Urinary bladder (tissue), 4 donors: Measurements from ENCODE around the gene TMEM120B. TPM values are rescaled to one million over a fixed set of nuclear protein-coding genes. Genes with fewer than 3 reads are reported as not detected.

Source experiments
- DNase-seq: peaks from one replicate; pipeline ENCODE4 v3.0.0-alpha.2; 2015; ENCODE audit errors: extremely low spot score
- H3K27ac ChIP-seq: one replicate; pipeline ENCODE4 v1.5.1; 2013; ENCODE audit warnings: low read depth, mild to moderate bottlenecking, moderate library complexity
- H3K36me3 ChIP-seq: one replicate; pipeline ENCODE4 v1.6.1; 2013; ENCODE audit warnings: mild to moderate bottlenecking, moderate library complexity; ENCODE audit not compliant: insufficient read depth
- H3K4me1 ChIP-seq: one replicate; pipeline ENCODE4 v1.6.1; 2013; ENCODE audit warnings: mild to moderate bottlenecking, moderate library complexity; ENCODE audit not compliant: insufficient read depth
- H3K4me3 ChIP-seq: one replicate; pipeline ENCODE4 v1.5.1; 2013; ENCODE audit warnings: low read depth, low read length
- WGBS: extraction: QIAGEN DNeasy Blood & Tissue Kit; methylation state at CpG from one replicate; pipeline ENCODE4 v1.1.7; 2013; 5-methylcytosine and 5-hydroxymethylcytosine counted together
- polyA plus RNA-seq: library from polyadenylated mRNA; stranded (reverse); fragments of 200-250 nt; gene quantifications from one replicate; pipeline ENCODE4 v1.2.3, GENCODE V29; 2013
- total RNA-seq: library from RNA; depleted of rRNA; stranded (reverse); fragments of >200 nt; gene quantifications from one replicate; pipeline ENCODE4 v1.2.3, GENCODE V29; 2014
- donor health status: healthy with polysubstance abuse.
- donor health status: healthy.

The TMEM120B gene
- total and polyA plus RNA-seq, 2 donors, result 6.1 to 11.5 TPM

DNA sequence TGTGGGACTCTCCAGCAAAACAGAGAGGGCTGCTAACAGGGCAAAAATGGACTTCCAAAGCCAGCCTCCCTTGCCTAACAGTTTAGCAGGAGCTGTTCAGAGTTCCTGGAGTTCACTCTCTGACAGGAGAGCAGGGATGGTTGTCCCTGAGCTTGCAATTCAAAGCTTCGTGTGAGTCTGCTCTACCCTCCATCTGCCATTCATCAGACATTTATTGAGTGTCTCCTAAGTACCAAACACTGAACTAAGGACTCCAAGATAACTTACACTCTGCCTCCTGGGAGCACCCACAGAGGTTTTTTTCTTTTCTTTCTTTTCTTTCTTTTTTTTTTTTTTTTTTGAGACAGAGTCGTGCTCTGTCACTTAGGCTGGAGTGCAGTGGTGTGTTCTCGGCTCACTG, 52.3 kb downstream of the TMEM120B start:
- no peak for DNase-seq
- Histone ChIP-seq H3K4me3 (no peak overlapping the region), H3K4me1 (no peaks in the 10 kb centered on the region), H3K36me3 (no peaks in the 10 kb centered on the region), H3K27ac (no peak overlapping the region)
- 79% methylated on average over 3 of the region's 3 CpGs for WGBS

DNA sequence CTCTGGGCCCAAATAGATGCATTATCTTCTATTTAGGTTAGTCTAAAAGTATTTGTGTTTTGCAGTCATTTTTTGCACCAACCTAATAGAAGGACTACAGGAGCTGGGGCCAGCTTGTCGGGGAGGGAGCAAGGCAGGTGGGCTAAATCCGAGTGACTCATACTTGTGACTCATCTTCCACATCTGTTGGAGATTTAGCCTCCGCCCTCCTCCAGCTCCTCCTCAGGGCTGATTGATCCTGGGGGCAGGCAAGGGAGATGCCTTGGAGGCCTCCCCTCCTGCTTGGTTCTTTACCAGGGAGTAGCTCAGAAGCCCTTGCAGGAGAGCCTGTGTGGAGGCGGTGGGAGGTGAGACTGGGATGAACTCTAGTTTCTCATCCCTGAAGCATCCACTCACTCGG, 53.0 kb downstream of the TMEM120B start:
- no peaks in the 10 kb centered on the region for H3K36me3 ChIP-seq
- H3K27ac ChIP-seq, result no peak overlapping the region
- H3K4me3 ChIP-seq, result no peak overlapping the region
- H3K4me1 ChIP-seq, result no peaks in the 10 kb centered on the region
- 56% methylated on average over 5 of the region's 5 CpGs for WGBS
- no peak for DNase-seq

DNA sequence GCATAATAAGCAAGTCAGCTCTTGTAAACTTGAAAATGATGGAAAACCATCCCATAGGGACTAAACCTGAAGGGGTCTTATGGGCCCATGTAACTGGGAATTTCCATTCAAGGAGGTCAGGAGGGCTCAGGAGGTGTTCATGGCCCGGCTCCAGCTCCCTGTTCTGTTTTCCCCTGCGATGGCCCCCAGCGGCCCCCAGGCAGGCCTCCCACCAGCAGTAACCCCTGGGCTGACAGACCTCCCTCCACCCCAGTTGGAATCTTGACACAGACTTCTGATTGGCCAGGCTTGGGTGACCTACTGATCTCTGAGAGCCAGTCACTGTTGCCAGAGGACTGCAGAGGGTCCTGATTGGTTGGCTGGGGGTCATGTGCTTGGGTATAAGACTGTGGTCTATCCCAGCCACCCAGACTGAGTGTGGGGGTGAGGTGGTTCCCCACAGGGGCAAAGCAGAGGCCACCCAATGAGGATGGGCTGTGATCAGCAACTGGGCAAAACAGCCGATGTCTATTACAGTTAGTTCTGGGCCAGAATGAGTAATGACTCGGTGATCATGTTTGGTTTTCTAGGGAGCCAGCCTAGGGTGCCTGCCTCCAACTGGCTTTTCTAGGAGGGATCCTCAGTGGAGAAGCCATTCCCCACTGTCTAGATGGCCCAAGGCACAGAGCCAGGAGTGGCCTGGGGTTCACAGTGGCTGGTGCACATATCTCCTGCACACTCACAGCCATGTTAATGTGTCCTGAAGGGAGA, 53.9 kb downstream of the TMEM120B start:
- DNase-seq, result no peak
- Histone ChIP-seq H3K4me1 (no peaks in the 10 kb centered on the region), H3K27ac (no peak overlapping the region), H3K4me3 (no peak overlapping the region), H3K36me3 (no peaks in the 10 kb centered on the region)
- WGBS, result 89% methylated on average over 5 of the region's 5 CpGs

DNA sequence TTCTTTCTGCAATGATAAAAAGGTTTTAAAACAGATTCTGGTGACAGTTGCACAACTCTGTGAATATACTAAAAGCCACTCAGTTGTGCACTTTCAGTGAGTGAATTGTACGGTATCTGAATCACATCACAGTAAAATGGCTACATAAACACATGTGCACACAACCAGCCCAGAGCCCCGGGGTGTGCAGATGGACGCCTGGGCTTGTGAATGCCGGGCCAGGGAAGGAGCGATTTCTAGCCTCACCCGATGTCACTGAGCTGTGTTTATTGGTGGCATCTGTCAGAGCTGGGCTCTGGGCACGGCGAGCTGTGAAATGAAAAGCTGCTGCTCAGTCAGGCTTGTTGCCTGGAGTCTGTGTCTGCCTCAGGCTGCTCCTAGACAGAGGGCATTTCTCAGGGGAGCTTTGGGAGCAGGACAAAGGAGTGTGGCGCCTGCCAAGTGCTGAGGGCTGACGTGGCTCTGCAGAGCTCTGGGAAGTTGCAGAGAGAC, 55.0 kb downstream of the TMEM120B start:
- Histone ChIP-seq H3K27ac (peak overlapping the region; percentile 24), H3K4me1 (no peaks in the 10 kb centered on the region), H3K36me3 (no peaks in the 10 kb centered on the region), H3K4me3 (no peak overlapping the region)
- 20% methylated on average over 10 of the region's 10 CpGs for WGBS
- no peak for DNase-seq

DNA sequence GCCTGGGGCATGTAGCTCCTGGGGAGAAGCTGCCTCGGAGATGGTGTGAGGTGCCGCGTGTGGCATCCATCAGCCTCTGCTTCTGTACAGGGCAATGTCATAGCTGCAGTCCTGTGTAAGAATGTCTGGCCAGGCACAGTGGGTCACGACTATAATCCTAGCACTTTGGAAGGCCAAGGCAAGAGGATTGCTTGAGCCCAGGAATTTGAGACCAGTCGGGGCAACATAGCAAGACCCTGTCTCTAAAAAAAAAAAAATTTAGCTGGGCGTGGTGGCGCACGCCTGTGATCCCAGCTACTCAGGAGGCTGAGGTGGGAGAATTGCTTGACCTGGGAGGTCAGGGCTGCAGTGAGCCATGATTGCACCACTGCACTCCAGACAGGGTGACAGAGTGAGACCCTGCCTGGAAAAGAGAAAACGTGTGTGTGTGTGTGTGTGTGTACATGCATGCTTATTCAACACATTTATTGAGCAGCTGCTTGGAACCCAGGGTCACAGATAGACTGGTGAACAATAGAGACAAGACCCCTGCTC, 56.8 kb downstream of the TMEM120B start:
- 93% methylated on average over 9 of the region's 9 CpGs for WGBS
- no peak for DNase-seq
- Histone ChIP-seq H3K27ac (no peak overlapping the region), H3K36me3 (no peaks in the 10 kb centered on the region), H3K4me3 (no peak overlapping the region), H3K4me1 (no peaks in the 10 kb centered on the region)

DNA sequence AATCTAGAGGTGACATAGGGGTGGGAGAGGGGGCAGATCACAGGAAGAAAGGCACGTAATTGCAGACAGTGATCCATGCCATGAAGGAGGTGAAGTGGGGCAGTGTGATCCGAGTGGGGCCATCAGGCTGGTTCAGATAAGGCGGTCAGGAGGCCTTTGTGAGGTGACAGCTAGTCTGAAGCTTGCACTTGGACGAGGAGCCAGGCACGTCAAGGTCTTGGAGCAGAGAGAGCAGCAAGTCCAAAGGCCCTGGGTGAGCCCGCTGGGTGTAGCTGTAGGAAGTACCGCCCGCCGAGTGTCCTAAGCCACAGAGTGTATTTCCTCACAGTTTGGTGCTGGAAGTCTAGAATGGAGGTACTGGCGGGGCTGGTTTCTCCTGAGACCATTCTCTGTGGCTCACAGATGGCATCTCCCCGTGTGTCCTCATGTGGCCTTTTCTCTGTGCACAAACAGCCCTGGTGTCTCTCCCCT, 57.3 kb downstream of the TMEM120B start:
- Histone ChIP-seq H3K27ac (no peak overlapping the region), H3K36me3 (no peaks in the 10 kb centered on the region), H3K4me3 (no peak overlapping the region), H3K4me1 (no peaks in the 10 kb centered on the region)
- DNase-seq, result no peak
- 85% methylated on average over 11 of the region's 11 CpGs for WGBS

DNA sequence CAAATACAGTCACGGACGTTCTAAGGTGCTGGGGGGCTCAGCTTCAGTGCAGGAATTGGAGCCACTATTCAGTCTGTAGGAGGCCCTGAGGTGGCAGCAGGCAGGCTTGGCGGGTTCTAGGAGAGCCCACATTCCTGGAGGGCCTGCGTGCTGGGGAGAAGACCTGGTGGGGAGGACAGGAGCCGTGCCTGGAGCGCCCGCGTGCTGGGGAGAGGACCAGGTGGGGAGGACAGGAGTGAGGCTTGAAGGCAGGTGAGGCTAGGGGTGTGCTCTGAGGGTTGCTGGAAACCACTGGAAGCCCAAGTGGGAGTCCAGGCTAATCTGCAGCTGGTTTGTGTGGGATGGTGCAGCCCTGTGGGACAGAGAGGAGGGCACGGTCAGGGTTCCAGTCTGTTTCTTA, 57.8 kb downstream of the TMEM120B start:
- 79% methylated on average over 9 of the region's 9 CpGs for WGBS

DNA sequence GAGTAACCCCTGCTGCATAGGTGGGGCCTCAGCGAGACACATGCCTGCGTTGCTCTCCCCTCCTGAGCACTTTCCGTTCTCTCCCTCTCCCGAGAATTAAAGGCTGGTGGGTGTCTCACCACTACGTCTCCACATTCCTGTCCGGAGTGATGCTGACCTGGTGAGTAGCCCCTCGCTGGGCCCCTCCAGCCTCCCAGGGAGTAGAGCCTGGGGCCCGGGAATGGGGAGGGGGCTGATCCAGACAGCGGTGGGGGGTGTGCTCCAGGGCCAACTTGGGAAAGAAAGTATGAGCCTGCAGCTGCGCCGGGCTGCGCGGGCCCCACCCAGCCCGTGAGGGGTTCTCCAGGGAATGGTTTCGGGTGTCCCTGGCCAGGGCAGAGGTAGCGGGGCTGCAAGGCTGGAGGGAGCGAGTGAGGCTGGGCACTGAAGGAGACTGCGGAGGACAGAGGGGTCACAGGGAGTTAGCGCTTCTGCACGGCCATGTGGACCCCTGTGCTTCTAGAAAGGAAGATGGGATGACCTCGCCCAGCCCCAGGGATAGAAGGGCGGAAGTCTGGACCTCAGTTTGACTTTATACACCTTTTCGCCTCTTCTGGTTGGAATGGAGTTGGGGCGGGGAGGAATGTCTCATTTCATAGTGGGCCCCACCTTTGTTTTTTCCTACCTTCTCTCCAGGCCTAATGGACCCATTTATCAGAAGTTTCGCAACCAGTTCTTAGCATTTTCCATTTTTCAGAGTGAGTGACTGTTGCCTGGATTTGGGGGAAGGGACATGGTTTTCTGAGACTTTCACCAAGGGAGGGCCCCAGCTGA, 58.5 kb downstream of the TMEM120B start:
- H3K36me3 ChIP-seq, result no peaks in the 10 kb centered on the region
- WGBS, result 76% methylated on average over 25 of the region's 25 CpGs
- no peaks in the 10 kb centered on the region for H3K4me1 ChIP-seq
- H3K4me3 ChIP-seq, result no peak overlapping the region
- H3K27ac ChIP-seq, result no peak overlapping the region
- DNase-seq, result no peak

More for the DNA sequence above, 57.8 kb downstream of the TMEM120B start:
- DNase-seq, result no peak
- H3K4me1 ChIP-seq, result no peaks in the 10 kb centered on the region
- H3K27ac ChIP-seq, result no peak overlapping the region
- H3K36me3 ChIP-seq, result no peaks in the 10 kb centered on the region
- H3K4me3 ChIP-seq, result no peak overlapping the region

DNA sequence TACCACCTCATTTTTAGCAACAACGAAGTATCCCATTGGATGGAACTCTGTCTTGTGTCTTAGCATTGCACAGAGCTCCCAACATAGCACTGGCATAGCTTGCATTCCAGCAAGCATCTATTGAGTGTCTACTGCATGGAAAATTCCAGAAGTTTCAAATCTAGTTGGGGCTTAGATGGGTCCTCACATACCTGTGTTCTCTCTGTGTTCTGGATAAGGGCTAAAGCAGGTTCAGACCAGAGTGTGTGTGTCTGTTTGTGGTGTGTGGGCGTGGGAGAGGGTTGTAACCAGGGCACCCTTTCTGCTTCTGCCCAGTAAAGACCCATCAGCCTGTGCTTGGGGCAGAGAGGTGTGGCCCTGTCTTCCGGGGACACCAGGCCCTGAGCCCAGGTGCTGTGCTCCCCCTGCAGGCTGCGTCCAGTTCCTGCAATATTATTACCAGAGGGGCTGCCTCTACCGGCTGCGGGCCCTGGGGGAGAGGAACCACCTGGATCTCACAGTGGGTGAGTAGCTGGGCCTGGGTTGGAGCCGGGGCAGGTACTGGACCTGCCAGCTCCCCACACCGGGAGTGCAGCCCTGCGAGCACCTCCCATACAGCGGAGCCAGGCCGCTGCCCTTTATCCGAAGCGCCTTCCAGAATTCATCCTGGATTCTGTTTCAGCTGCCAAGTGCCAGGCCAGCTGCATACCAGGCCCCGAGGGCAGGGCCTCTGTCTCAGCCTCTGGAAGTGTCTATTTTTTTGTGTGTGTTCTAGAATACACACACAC, 60.6 kb downstream of the TMEM120B start:
- Histone ChIP-seq H3K4me3 (no peak overlapping the region), H3K36me3 (no peaks in the 10 kb centered on the region), H3K4me1 (no peaks in the 10 kb centered on the region), H3K27ac (no peak overlapping the region)
- DNase-seq, result no peak
- 50% methylated on average over 14 of the region's 14 CpGs for WGBS

DNA sequence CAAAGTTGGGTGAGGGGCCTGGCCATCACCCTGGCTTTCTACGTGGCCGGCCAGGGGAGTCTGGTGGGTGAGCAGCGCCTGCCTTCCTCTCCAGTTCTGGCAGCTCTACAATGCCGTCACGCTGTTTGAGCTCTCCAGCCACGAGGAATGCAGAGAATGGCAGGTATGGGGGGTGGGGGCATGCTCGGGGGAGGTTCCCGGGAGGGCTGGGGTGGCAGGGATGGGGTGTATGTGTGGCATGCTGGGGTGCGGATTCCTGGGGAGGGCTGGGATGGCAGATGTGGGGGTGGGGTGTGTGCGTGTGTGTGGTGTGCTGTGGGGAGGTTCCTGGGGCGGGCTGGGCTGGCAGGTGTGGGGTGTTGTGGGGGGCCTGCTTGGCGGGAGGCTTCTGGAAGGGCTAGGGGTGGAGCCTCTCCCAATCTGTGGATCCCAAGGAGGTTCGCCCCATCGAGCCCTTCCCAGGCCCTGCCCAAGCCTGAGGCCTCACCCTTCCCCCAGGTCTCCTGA, 62.5 kb downstream of the TMEM120B start:
- no peak overlapping the region for H3K27ac ChIP-seq
- H3K4me3 ChIP-seq, result no peak overlapping the region
- DNase-seq, result no peak
- WGBS, result 80% methylated on average over 14 of the region's 14 CpGs
- H3K36me3 ChIP-seq, result no peaks in the 10 kb centered on the region
- no peaks in the 10 kb centered on the region for H3K4me1 ChIP-seq

DNA sequence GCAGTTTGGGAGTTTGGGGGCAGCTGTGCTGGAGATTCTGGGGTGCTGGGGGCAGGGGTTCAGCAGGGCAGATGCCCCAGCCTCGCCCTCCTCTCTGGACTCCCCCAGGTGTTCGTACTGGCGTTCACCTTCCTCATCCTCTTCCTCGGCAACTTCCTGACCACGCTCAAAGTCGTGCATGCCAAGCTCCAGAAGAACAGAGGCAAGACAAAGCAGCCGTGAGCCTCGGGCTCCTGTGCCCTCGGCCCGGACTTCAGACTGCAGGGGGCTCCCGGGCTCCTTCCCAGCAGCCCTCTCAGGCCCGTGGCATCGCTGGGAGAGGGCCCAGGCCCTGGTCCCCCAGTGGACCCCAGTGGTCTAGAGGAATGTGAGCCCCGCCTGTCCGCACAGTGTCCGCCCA, 62.9 kb downstream of the TMEM120B start:
- Histone ChIP-seq H3K36me3 (no peaks in the 10 kb centered on the region), H3K27ac (no peak overlapping the region), H3K4me1 (no peaks in the 10 kb centered on the region), H3K4me3 (no peak overlapping the region)
- no peak for DNase-seq
- 80% methylated on average over 16 of the region's 16 CpGs for WGBS

DNA sequence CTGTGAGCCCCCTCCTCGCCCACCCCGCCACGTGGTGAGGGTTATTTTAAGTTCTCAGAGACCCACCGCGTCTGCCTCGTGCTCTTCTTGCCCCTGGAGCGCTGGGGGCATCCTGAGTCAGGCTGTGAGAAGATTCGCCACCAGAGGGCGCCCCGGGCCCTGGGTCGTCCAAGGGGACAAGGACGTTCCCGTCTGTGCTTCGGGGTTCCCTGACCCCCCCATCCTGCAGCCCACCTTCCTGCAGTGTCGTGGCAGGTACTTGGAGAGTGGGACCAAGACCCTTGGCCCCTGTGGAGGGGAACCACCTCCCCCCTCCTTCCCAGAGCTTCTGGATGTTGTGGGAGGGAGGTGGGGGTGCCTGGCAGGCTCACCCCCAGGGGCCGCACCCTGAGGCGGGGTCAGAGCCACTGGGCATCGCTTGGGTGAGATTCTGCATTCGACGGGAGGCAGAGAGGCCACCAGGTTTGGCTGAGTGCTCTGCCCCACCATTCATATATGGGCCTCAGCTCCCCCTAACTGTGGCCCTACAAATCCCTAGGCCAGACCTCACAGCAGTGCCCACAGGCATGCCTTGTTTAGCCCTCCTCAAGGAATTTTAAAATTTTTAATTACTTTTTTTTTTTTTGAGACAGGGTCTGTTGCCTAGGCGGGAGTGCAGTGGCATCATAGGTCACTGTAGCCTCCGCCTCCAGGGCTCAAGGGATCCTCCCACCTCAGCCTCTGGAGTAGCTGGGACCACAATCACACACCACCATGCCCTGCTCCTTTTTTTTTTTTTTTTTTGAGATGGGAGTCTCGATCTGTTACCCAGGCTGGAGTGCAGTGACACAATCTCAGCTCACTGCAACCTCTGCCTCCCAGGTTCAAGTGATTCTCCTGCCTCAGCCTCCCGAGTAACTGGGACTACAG, 63.9 kb downstream of the TMEM120B start:
- no peak for DNase-seq
- 30% methylated on average over 24 of the region's 24 CpGs for WGBS
- Histone ChIP-seq H3K4me1 (no peaks in the 10 kb centered on the region), H3K36me3 (no peaks in the 10 kb centered on the region), H3K4me3 (no peak overlapping the region), H3K27ac (no peak overlapping the region)
